Left lung (tissue), 10 donors: Measurements from ENCODE around the gene CLIC5. TPM values are rescaled to one million over a fixed set of nuclear protein-coding genes. Genes with fewer than 3 reads are reported as not detected.

Source experiments
- ATAC-seq: fragments of 200-7000 bp; cut with Tn5 transposase; one replicate; pipeline ENCODE4 v1.9.1; 2020; ENCODE audit warnings: moderate library complexity
- DNase-seq, 4 donors: peaks; one replicate each; pipeline ENCODE4 v3.0.0-alpha.2; 2013 to 2020
- H3K27ac ChIP-seq, 2 donors: fragments of 200-600 bp; sonication (generic) in 1 of 2; one replicate each; pipeline versions ENCODE4 v1.5.0 to v1.8.0; 2020 to 2021
- H3K27me3 ChIP-seq, 2 donors: fragments of 200-600 bp; sonication (generic) in 1 of 2; one replicate each; pipeline versions ENCODE4 v1.5.0 to v1.8.0; 2020 to 2021
- H3K36me3 ChIP-seq, 2 donors: fragments of 200-600 bp; sonication (generic) in 1 of 2; one replicate each; pipeline versions ENCODE4 v1.5.0 to v1.8.0; 2020 to 2021
- H3K4me1 ChIP-seq, 2 donors: fragments of 200-600 bp; one replicate each; pipeline ENCODE4 v1.8.0; 2021
- H3K4me3 ChIP-seq, 2 donors: fragments of 200-600 bp; sonication (generic) in 1 of 2; one replicate each; pipeline versions ENCODE4 v1.5.0 to v1.8.0; 2020 to 2021; ENCODE audit warnings: mild to moderate bottlenecking in 1 of 2
- H3K9me3 ChIP-seq, 2 donors: fragments of 200-600 bp; sonication (generic) in 1 of 2; one replicate each; pipeline versions ENCODE4 v1.5.0 to v1.8.0; 2020 to 2021
- CTCF ChIP-seq, 2 donors: fragments of 200-600 bp; sonication (generic) in 1 of 2; IDR thresholded peaks; one replicate each; pipeline versions ENCODE4 v1.5.0 to v1.8.0; 2021; ENCODE audit warnings: antibody characterized with exemption in 2 of 2
- intact Hi-C, 2 donors: fragments of 100-400 bp; cut with DNase I; formaldehyde crosslinking; loops; one replicate each; pipeline versions ENCODE4 v1.11.2 to v1.14.2; 2022
- polyA plus RNA-seq, 6 donors: library from polyadenylated mRNA; unstranded; fragments of 120-200 nt; gene quantifications; one replicate each; pipeline ENCODE4 v1.2.1, GENCODE V29; 2013; ENCODE audit not compliant: insufficient read length in 6 of 6
- total RNA-seq, 2 donors: library from RNA; stranded (reverse); fragmentation: NEBNext Ultra II Directional; extraction: Animal tissue kit (Norgen Biotek cat#: 25700); gene quantifications; one replicate each; pipeline ENCODE4 v1.2.1, GENCODE V29; 2021
- donor health status: DM: no; HTN: yes; CAD: no.
- donor health status: DM: no; HTN: no; CAD: no.

CLIC5 gene
- total and polyA plus RNA-seq, 8 donors: 8.8 to 179 (median 10.2) TPM

GRCh38 chr6:45998524-45998923 lies 17.1 kb downstream of the CLIC5 start:
- H3K4me1 ChIP-seq: no peaks in the 10 kb centered on the region
- no peaks in the 10 kb centered on the region for H3K36me3 ChIP-seq
- no peak for TF ChIP-seq CTCF (IDR thresholded peaks at IDR 0.05)
- no peaks in the 10 kb centered on the region for H3K27me3 ChIP-seq
- peak overlapping the region; percentile 15 to 46 for H3K27ac ChIP-seq
- no peaks in the 10 kb centered on the region for H3K9me3 ChIP-seq
- ATAC-seq: no peak
- intact Hi-C loops: no loop called here
- H3K4me3 ChIP-seq: no peak overlapping the region
- no peak for DNase-seq

GRCh38 chr6:45997875-45998506 lies 17.7 kb downstream of the CLIC5 start:
- Histone ChIP-seq H3K4me1 (no peaks in the 10 kb centered on the region), H3K36me3 (no peaks in the 10 kb centered on the region), H3K4me3 (no peak overlapping the region), H3K9me3 (no peaks in the 10 kb centered on the region), H3K27me3 (no peaks in the 10 kb centered on the region), H3K27ac (peak overlapping the region; percentile 15 to 46)
- no peak for TF ChIP-seq CTCF (IDR thresholded peaks at IDR 0.05)
- ATAC-seq: peak; percentile 78
- DNase-seq: peak in 1 of 4 donors; percentile 28
- intact Hi-C loops: no loop called here

GRCh38 chr6:45991189-45991588 lies 24.5 kb downstream of the CLIC5 start:
- no peak for TF ChIP-seq CTCF (IDR thresholded peaks at IDR 0.05)
- Histone ChIP-seq H3K27ac (no peak overlapping the region), H3K27me3 (no peaks in the 10 kb centered on the region), H3K4me1 (no peaks in the 10 kb centered on the region), H3K36me3 (no peaks in the 10 kb centered on the region), H3K4me3 (no peak overlapping the region), H3K9me3 (no peaks in the 10 kb centered on the region)
- no peak for DNase-seq
- intact Hi-C loops: no loop called here
- ATAC-seq: no peak

DNA sequence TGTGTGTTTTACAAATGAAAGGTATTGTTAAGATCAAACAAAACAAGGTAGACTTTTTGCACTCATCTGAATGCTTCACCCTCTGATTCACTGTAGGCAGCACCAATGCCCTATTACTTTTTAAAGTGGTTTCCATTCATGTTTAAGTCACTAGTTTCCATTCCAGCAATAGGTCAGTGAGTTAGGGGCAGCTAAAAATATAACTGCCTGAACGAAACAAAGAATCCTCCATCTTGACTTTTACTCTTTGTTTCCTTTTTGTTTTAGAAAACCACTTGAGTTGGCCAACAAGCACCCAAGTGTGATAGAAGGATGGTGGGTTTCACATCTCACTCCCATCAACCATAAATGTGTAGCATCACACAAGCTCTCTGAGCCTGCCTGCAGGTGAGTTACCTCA lies 25.5 kb downstream of the CLIC5 start:
- Histone ChIP-seq H3K27ac (no peak overlapping the region), H3K27me3 (no peaks in the 10 kb centered on the region), H3K9me3 (no peaks in the 10 kb centered on the region), H3K4me3 (no peak overlapping the region), H3K36me3 (no peaks in the 10 kb centered on the region), H3K4me1 (no peaks in the 10 kb centered on the region)
- ATAC-seq (no peak), DNase-seq (no peak)
- intact Hi-C loops: no loop called here
- no peak for TF ChIP-seq CTCF (IDR thresholded peaks at IDR 0.05)

- H3K36me3 ChIP-seq: no peaks in the 10 kb centered on the region
- no peak overlapping the region for H3K4me3 ChIP-seq
- no peaks in the 10 kb centered on the region for H3K9me3 ChIP-seq
- no peaks in the 10 kb centered on the region for H3K27me3 ChIP-seq
- H3K27ac ChIP-seq: no peak overlapping the region
- H3K4me1 ChIP-seq: no peaks in the 10 kb centered on the region
- intact Hi-C loops: no loop called here
- TF ChIP-seq CTCF (IDR thresholded peaks at IDR 0.05): no peak
- DNase-seq (no peak), ATAC-seq (no peak)
Measured at GRCh38 chr6:45988635-45989034, 27.0 kb downstream of the CLIC5 start.
